Stimulated activated CD8-positive, alpha-beta memory T cell treated with anti-CD3 and anti-CD28 coated beads, Interleukin-15, amount 100 ng/mL, for 24 hours (primary cell): ENCODE measurements around the gene PALM2AKAP2.
"Not testable (repeated sequence)": the region's sequence is repeated elsewhere in the genome, so short reads cannot be mapped to it uniquely, and the experiment has no call there.

Source experiments
- DNase-seq: peaks from one replicate; pipeline ENCODE4 v3.0.0-alpha.2; 2020; ENCODE audit warnings: low read depth

PALM2AKAP2 gene

DNA sequence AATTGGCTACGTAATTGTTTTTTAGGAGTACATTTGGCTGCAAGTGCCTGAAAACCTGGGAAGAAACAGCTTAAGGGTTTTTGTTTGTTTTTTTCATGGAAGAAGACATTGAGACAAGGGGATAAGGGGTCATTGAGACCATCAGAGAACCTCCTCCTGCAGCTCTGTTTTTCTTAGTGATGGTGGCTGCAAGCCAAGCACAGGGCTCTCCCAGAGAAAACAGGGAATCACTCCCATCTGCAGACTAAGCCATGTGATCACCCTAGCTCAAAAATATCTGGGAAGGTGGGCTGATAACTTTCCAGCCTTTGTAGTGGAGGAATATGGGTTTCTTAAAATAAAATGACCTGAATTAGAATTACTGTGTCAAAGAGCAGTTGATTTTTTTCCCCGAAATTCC is 25.1 kb downstream of the PALM2AKAP2 start:
- DNase-seq, result no peak

DNA sequence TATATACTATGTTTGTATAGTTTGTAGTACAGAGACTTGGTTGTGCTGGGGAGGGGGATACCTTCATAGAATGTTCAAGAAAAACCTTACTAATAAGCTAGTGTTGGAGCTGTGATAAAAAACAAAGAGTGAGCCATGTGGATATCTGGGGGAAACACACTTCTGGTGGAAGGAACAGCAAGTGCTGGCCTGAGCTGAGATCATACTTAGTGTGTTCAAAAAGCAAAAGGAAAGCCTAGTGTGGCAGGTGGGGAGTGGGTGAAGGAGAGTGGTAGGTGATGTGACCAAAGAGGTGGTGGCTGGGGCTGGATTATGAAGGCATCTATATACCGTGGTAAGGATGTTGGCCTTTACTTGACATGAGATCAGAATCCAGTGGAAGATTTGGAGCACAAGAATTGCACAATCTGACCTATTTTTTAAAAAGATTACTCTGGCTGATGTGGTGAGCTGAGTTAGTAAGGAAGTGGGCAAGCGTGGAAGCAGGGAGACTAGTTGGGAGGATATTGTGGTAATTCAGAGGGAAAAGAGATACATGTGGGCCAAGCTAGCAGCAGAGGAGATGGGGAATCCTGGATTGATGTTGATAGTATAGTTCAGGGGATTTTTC is 26.6 kb downstream of the PALM2AKAP2 start:
- no peak for DNase-seq

DNA sequence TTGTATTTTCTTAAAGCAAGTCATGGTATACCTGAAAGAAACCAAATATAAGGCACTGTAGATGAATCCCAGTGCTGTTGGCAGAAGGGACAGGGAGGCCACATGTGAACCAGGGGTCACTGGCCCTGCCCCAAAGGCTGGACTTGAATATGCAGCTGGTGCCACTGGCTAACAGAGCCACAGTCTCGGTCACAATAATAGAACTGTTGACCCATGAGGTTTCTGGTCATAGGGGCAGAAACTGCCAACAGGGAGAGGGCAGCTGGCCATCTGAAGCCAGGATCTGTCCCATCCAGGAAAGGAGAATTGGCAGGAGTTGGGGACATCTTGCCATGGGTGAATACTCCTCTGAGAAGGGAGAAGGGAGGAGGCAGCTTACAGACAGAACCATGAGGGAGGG is 31.9 kb downstream of the PALM2AKAP2 start:
- DNase-seq, result no peak

DNA sequence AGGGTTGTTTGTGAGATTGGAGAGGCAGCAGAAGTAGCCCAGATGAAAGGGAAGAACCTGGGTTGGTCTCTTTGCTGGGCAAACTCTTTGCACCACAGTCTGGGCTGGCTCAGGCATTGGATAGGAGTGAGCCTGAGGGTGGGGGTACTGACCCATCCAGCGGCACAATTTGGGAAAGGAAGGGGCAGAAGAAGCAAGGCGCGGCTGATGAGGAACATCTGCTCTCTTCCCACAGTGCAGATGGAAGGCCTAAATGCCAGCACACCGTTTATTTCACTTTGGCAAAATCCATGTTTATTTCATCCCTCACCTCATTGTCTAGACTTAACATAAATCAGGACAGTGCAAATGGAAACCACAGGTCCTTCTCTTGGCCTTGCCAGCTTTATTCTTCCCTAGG is 32.3 kb downstream of the PALM2AKAP2 start:
- no peak for DNase-seq

DNA sequence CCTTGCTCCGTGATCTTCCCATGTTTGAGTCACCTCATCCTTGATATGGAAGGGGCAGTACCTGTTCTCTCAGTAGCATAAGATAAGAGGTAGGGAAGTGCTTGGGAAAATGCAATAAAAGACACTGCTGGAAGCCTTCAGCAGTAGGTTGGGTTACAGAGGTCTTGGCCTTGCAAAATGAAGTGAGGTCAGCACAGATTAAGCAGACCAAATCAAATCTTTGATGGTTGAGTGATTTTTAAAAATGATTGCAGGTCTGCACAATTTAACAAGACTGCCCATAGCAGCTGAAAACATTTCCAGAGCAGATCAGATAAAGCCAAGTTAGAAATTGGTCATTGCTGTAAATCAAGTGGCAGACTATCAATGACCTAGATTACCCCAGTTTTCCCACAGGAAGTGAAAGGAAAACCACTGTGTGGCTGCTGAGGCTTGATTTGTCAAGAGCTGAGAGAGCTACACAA is 32.9 kb downstream of the PALM2AKAP2 start:
- DNase-seq, result no peak

DNA sequence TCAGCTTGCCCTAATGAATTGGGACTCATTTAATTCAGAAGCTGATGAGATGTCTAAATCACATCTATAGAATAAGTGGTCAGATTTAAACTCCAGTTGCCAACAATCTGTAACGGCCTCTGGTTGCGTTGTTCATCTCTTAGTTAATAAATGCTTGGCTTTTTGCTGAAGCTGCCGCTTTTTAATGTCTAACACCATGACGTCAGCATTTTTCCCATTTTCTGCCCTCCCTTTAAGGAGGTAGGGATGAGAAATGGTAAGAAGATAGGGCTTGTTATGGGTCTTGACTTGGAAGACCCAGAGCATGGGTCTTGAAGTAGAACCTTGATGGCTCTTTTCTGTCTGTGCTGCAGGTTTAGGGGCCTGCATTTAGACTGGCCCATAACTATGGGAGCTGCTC is 33.3 kb downstream of the PALM2AKAP2 start:
- DNase-seq, result no peak

DNA sequence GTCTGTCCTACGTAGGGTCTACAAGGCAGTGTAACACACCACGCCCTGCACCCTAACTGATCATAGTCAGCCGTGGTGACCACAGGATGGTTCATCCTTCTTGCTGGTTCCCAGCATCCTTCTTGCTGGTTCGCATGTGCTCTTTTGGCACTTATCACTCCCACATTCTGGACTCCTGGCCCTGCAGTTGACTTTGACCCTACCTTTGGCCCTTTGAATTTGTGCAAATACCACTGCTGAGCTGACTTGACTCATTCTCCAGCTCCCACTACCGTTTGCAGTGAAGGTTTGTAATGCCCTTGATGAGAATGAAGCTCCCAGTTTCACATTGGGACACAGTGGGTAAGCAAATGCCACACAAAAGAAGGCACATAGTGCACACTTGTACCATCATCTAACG is 33.8 kb downstream of the PALM2AKAP2 start:
- DNase-seq, result no peak

DNA sequence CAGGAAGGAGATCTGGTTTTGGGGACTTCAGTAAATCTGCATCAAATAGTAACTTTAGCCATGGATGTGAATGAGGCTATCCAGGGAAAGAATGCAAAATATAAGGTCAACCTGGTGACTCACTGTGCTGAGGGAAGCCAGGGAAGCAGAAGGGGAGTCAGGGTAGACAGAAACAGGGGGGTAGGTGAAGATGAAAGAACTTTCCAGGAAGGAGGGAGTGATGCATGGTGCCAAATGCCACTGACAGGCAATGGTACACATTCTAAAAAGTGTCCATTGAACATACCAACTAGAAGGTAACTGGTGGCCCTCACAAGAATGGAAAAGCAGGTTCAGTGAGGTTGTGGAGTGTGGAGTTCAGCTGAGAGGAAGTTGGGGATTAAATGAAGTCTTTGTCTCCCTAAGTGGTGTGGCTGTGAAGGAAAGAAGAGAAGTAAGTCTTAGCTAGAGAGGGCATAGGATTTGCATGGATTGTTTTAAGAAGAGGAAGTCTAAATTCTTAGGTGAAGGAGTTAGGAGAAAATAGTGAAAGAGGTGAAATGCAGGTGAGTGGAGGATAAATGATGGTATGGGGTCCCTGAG is 35.5 kb downstream of the PALM2AKAP2 start:
- no peak for DNase-seq

DNA sequence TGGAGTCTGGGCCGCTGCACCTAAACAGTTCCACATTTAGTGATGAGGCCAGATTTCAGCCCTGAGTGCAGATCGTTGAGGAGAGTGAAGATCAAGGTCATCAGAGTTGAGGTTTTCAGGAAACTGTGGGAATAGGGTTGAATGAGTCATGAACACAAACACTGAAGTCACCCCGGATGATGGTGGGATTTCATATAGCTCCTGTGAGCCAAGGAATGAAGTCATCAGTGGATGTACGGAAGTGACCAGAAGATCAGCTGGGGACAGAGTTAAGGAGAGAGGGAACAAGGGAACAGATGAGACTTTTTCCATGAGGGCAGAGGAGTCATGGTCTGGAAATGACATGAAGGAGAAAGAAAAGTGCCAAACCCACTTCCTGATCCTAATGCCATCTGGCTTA is 36.5 kb downstream of the PALM2AKAP2 start:
- DNase-seq, result no peak

DNA sequence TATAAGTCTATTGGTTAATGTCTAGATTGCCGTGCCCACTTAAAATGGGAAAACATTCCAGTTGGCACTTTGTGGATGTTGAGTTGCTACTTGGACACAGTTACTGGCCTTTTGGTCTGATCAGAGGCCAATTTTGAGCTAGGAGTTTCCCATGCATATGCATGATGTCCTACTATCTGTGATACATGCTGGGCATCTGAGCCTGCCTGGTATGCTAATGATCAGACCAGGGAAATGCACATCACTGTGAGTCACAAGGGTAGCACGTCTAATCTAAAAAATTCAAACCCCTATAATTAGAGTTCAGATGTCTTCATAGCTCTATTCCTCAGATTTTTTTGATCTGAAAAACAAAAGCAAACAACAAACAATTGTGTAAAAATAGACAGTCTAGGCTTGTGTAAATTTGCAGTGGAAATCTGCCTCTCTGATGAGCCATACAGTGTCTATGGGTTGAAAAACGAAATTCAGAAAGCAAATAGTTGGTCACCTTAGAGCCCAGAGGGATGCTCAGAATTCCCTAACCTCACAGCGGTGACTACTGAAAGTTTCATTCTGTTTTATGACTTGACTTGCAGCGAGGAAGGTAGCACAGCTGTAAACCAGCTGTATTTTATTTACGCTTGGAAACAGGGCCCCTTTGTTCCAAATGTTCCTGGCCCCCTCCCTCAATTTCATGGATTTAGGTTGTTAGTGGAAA is 37.3 kb downstream of the PALM2AKAP2 start:
- DNase-seq, result no peak

DNA sequence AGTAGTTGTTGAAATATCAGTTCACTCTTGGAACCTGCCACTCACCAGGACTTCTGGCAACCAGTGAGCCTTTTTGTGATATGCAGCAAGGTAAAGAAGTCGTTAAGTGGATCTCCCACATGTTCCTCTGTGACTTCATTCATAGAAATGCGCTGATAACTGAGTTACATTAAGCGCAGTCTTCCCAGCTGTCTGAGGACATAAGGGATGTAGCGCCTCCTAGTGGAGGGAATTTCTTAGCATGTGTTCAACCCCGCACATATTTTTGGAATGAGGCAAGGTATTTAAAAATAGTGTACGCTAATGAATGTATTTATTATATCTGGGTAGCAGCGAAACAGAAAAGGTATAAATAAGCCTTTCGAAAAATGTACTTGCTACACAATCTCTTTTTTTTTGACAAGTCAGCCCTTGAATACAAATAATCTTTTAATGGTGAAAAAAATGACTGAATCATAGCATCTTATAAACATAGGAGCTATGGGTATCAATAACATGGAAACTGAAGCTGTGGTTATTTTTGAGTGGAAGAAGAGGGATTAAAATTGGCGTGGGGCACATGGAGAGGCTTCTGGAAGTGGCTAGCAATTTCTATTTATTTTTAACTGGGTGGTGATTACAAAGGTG is 38.0 kb downstream of the PALM2AKAP2 start:
- no peak for DNase-seq

DNA sequence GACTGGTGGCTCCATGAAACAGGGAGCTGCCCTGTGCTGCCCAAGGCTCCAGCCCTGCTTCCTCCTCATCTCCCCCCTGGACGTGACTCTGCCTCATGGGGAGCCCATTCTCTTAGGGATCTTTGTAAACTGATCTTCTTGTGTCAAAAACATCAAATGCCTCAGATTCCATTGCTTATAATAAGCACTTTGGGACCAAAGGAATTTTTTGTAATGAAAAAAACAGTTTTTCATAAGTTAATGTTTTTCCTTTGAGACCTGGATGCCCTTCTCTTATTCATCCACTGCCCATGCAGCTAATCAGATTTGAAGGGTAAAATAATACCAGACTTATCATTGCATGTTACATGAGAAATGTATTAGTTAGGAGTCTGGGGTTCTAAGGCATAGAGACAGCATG is 41.7 kb downstream of the PALM2AKAP2 start:
- DNase-seq, result no peak

DNA sequence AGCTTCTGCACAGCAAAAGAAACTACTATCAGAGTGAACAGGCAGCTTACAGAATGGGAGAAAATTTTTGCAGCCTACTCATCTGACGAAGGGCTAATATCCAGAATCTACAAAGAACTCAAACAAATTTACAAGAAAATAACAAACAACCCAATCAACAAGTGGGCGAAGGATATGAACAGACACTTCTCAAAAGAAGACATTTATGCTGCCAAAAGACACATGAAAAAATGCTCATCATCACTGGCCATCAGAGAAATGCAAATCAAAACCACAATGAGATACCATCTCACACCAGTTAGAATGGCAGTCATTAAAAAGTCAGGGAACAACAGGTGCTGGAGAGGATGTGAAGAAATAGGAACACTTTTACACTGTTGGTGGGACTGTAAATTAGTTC is 45.4 kb downstream of the PALM2AKAP2 start:
- DNase-seq, result not testable (repeated sequence)

DNA sequence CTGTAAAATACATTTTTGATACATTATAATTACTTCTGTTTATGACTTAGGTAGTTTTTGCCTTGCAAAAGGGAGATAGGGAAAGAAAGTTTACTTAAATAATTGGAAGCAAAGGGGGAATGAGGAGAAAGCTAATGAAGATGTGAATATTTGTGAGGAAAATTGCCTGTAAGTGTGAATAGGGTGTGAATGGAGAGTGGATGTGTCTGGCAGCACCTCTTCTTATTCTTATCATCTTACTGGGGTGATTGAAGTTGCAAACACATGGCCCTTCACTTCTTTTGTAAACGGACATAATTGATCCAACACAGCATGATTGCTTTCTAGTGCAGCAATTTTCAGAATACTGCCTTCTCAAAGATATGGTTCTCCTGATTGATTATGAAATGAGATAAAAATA is 46.6 kb downstream of the PALM2AKAP2 start:
- no peak for DNase-seq

DNA sequence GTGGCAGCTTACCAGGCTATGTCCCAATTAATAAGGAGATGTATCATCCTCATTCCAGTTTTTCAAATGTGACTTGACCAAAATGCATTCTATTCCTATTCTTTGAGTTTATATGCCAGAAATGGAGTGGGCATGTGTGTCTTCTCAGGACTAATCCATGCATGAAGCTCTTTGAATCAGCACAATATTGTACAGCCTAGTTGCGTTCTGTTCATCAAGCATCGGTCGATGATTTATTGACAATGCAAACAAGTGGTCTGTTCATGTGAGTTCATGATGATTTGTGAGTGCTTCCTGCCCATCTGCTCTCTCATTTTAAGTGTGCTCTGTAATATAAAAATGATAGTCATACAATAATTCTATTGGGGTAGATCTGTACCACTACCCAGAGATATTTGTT is 48.3 kb downstream of the PALM2AKAP2 start:
- DNase-seq, result no peak
